Measurements from ENCODE around the gene CACNA1C. TPM values are rescaled to one million over a fixed set of nuclear protein-coding genes. Genes with fewer than 3 reads are reported as not detected.

CACNA1C gene
- polyA plus RNA-seq, 1 of the 3 experiments (the other 2 are of a cell fraction): 1.5 TPM

DNA sequence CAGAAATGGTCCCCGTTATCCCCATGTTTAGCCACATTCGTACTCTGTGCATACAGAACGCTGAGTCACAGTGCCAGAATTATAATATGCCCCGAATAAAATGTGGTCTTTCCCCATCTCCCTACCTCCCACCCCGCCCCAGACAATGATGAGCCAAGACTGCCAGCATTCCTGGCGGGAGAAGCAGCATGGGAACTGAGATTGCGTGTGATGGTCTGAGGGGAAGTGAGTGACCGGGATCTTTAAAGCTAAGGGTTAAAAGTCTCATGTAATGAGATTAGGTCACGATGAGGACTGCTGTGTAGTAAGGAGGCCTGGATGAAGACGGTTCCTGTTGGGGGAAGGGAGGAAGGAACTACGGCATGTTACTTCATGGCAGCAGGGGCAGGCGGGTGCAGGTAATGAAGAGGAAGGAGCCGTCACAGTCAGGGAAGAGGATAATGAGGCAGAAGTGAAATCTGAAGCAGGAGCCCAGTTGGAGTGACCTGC is 498.7 kb downstream of the CACNA1C start:
- Histone ChIP-seq H3K4me2 (no peak overlapping the region), H3K79me2 (ENCODE audit: insufficient read depth) (no peaks in the 10 kb centered on the region), H3K36me3 (replicated peaks in 1 of 2; ENCODE audit: control insufficient read depth in 1 of 2, insufficient read depth in 2 of 2, low read length in 1 of 2) (no peaks in the 10 kb centered on the region), H3K9me2 (no peaks in the 10 kb centered on the region), H3F3A (replicated peaks; ENCODE audit: insufficient read depth) (no peaks in the 10 kb centered on the region), H3K9me3 (no peaks in the 10 kb centered on the region), H3K9ac (no peak overlapping the region), H3K27ac (ENCODE audit: low read depth in 2 of 2, low read length in 1 of 2) (no peak overlapping the region), H3K4me3 (ENCODE audit: low read depth in 2 of 2, low read length in 1 of 2) (no peak overlapping the region), H2AFZ (ENCODE audit: low read depth) (no peak overlapping the region), H3K27me3 (ENCODE audit: insufficient read depth) (no peaks in the 10 kb centered on the region), H3K4me1 (ENCODE audit: control insufficient read depth in 1 of 2, insufficient read depth in 2 of 2, low read depth in 1 of 2, low read length in 1 of 2) (no peaks in the 10 kb centered on the region; a peak in 1 of 4 replicates), H4K20me1 (ENCODE audit: insufficient read depth) (no peaks in the 10 kb centered on the region)
- 75% methylated on average over 11 of the region's 13 CpGs for WGBS (ENCODE audit: low lambda C conversion rate)
- TF ChIP-seq JUND (IDR thresholded peaks at IDR 0.05) (no peak), ELF1 (IDR thresholded peaks at IDR 0.05) (no peak), EZH2phosphoT487 (IDR thresholded peaks at IDR 0.05; ENCODE audit: borderline replicate concordance, low read depth) (no peak)
- TF ChIP-seq, protein P1, sequence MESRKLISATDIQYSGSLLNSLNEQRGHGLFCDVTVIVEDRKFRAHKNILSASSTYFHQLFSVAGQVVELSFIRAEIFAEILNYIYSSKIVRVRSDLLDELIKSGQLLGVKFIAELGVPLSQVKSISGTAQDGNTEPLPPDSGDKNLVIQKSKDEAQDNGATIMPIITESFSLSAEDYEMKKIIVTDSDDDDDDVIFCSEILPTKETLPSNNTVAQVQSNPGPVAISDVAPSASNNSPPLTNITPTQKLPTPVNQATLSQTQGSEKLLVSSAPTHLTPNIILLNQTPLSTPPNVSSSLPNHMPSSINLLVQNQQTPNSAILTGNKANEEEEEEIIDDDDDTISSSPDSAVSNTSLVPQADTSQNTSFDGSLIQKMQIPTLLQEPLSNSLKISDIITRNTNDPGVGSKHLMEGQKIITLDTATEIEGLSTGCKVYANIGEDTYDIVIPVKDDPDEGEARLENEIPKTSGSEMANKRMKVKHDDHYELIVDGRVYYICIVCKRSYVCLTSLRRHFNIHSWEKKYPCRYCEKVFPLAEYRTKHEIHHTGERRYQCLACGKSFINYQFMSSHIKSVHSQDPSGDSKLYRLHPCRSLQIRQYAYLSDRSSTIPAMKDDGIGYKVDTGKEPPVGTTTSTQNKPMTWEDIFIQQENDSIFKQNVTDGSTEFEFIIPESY (IDR thresholded peaks at IDR 0.05; ENCODE audit: borderline replicate concordance, low read depth): no peak
- CTCF ChIA-PET: no interaction called here
- POLR2A ChIA-PET: no interaction called here
- DNase-seq: no peak

DNA sequence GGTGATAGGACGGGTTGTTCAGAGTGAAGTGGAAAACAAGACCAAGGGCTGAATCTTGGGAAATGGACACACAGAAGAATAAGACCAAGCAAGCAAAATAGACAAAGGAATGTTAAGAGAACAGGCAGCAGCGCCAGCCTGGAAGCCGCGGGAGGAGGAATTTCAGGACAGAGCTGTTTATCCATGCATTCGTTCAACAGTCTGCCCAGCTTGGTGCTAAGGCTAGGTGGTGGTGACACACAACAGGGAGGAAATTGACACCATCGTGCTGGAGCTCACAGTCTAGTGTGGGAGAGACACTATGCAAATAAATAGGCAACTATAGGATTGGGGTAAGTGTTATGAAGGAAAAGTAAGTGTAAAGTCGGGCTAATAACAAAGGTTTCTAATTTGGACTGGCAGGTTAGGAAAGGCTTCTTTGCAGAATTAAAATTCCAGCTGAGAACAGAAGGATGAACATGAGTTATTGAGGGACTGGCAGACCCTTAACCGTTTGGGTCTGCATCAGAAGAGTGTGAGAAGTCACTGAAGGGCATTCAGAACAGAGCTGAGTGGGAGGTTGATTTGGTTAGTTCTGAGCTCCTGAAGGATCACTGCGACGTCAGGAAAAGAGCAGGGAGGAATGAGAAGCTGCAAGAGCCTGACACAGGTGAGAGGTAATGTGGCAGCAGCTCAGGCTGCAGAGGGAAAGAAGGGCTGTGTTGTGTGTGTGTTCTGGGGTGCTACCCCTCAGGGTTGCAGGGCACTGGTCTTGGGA is 499.4 kb downstream of the CACNA1C start:
- no peaks in the 10 kb centered on the region for H3K36me3 ChIP-seq (replicated peaks in 1 of 2; ENCODE audit: control insufficient read depth in 1 of 2, insufficient read depth in 2 of 2, low read length in 1 of 2)

More for the DNA sequence above, 499.4 kb downstream of the CACNA1C start:
- Histone ChIP-seq H4K20me1 (ENCODE audit: insufficient read depth) (no peaks in the 10 kb centered on the region), H3K4me3 (ENCODE audit: low read depth in 2 of 2, low read length in 1 of 2) (no peak overlapping the region), H2AFZ (ENCODE audit: low read depth) (no peak overlapping the region), H3K4me2 (no peak overlapping the region), H3K9me3 (no peaks in the 10 kb centered on the region), H3K27me3 (ENCODE audit: insufficient read depth) (no peaks in the 10 kb centered on the region), H3K9me2 (no peaks in the 10 kb centered on the region), H3K79me2 (ENCODE audit: insufficient read depth) (no peaks in the 10 kb centered on the region), H3K4me1 (ENCODE audit: control insufficient read depth in 1 of 2, insufficient read depth in 2 of 2, low read depth in 1 of 2, low read length in 1 of 2) (peaks cover 0 to under 1% of the 10 kb centered on the region in 2 experiments; a peak in 1 of 4 replicates), H3K9ac (no peak overlapping the region), H3F3A (replicated peaks; ENCODE audit: insufficient read depth) (no peaks in the 10 kb centered on the region), H3K27ac (ENCODE audit: low read depth in 2 of 2, low read length in 1 of 2) (no peak overlapping the region)
- POLR2A ChIA-PET: no interaction called here
- 66% methylated on average over 10 of the region's 10 CpGs for WGBS (ENCODE audit: low lambda C conversion rate)
- CTCF ChIA-PET: no interaction called here
- DNase-seq: no peak
- TF ChIP-seq, protein P2, sequence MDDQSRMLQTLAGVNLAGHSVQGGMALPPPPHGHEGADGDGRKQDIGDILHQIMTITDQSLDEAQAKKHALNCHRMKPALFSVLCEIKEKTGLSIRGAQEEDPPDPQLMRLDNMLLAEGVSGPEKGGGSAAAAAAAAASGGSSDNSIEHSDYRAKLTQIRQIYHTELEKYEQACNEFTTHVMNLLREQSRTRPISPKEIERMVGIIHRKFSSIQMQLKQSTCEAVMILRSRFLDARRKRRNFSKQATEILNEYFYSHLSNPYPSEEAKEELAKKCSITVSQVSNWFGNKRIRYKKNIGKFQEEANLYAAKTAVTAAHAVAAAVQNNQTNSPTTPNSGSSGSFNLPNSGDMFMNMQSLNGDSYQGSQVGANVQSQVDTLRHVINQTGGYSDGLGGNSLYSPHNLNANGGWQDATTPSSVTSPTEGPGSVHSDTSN (IDR thresholded peaks at IDR 0.05): no peak
- TF ChIP-seq ELF1 (IDR thresholded peaks at IDR 0.05) (no peak), NFIC (IDR thresholded peaks at IDR 0.05; ENCODE audit: borderline replicate concordance) (no peak), CHD2 (IDR thresholded peaks at IDR 0.05; ENCODE audit: low read length, partially characterized antibody) (no peak), FOXJ3 (CRISPR knock-in tag; IDR thresholded peaks at IDR 0.05) (no peak), YY1 (IDR thresholded peaks at IDR 0.05; ENCODE audit: low read depth) (no peak), MEF2A (IDR thresholded peaks at IDR 0.05; ENCODE audit: borderline replicate concordance, low read depth) (no peak), RFX5 (IDR thresholded peaks at IDR 0.05; ENCODE audit: low read length) (no peak), NRF1 (IDR thresholded peaks at IDR 0.05; ENCODE audit: low read depth, low read length) (no peak), JUND (IDR thresholded peaks at IDR 0.05) (no peak), FOXM1 (IDR thresholded peaks at IDR 0.05; ENCODE audit: low read depth) (no peak)
- TF ChIP-seq, protein P1 (IDR thresholded peaks at IDR 0.05; ENCODE audit: borderline replicate concordance, low read depth): no peak
- TF ChIP-seq, protein P3, sequence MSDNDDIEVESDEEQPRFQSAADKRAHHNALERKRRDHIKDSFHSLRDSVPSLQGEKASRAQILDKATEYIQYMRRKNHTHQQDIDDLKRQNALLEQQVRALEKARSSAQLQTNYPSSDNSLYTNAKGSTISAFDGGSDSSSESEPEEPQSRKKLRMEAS (IDR thresholded peaks at IDR 0.05; ENCODE audit: low read depth): no peak
- TF ChIP-seq, protein P4, sequence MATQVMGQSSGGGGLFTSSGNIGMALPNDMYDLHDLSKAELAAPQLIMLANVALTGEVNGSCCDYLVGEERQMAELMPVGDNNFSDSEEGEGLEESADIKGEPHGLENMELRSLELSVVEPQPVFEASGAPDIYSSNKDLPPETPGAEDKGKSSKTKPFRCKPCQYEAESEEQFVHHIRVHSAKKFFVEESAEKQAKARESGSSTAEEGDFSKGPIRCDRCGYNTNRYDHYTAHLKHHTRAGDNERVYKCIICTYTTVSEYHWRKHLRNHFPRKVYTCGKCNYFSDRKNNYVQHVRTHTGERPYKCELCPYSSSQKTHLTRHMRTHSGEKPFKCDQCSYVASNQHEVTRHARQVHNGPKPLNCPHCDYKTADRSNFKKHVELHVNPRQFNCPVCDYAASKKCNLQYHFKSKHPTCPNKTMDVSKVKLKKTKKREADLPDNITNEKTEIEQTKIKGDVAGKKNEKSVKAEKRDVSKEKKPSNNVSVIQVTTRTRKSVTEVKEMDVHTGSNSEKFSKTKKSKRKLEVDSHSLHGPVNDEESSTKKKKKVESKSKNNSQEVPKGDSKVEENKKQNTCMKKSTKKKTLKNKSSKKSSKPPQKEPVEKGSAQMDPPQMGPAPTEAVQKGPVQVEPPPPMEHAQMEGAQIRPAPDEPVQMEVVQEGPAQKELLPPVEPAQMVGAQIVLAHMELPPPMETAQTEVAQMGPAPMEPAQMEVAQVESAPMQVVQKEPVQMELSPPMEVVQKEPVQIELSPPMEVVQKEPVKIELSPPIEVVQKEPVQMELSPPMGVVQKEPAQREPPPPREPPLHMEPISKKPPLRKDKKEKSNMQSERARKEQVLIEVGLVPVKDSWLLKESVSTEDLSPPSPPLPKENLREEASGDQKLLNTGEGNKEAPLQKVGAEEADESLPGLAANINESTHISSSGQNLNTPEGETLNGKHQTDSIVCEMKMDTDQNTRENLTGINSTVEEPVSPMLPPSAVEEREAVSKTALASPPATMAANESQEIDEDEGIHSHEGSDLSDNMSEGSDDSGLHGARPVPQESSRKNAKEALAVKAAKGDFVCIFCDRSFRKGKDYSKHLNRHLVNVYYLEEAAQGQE (IDR thresholded peaks at IDR 0.05; ENCODE audit: low read depth, low read length): no peak
